Activated CD8-positive, alpha-beta T cell treated with anti-CD3 and anti-CD28 coated beads, Interleukin-2, amount 10 ng/mL, durations not matched to agents 7 days and 5 days (primary cell): ENCODE data around the gene MINDY3. TPM values are rescaled to one million over a fixed set of nuclear protein-coding genes. Genes with fewer than 3 reads are reported as not detected.
"Not testable (repeated sequence)": the region's sequence is repeated elsewhere in the genome, so short reads cannot be mapped to it uniquely, and the experiment has no call there.

Experiments
- ATAC-seq: fragments of 150-1000 bp; cut with Tn5 transposase; one replicate; pipeline ENCODE4 v1.10.0; 2021; ENCODE audit warnings: moderate library complexity
- CTCF ChIA-PET: fragments of 350-600 bp; sonication (Branson Sonifier 250); formaldehyde crosslinking; loops from one replicate; lab custom pipeline; 2021; ENCODE audit warnings: antibody characterized with exemption; lab: Charles Lee
- POLR2A ChIA-PET: fragments of 350-600 bp; sonication (Branson Sonifier 250); formaldehyde crosslinking; loops from one replicate; lab custom pipeline; 2021; ENCODE audit warnings: antibody characterized with exemption; lab: Charles Lee
- DNase-seq: peaks from one replicate; pipeline ENCODE4 v3.0.0-alpha.2; 2020
- H3K27ac Mint-ChIP-seq: one replicate; pipeline ENCODE4 v1.8.0; 2021; ENCODE audit warnings: mild to moderate bottlenecking, mixed read lengths
- H3K27me3 Mint-ChIP-seq: one replicate; pipeline ENCODE4 v1.8.0; 2021; ENCODE audit warnings: low read depth, mixed read lengths
- H3K36me3 Mint-ChIP-seq: one replicate; pipeline ENCODE4 v1.8.0; 2021; ENCODE audit warnings: low read depth, mixed read lengths
- H3K4me1 Mint-ChIP-seq: one replicate; pipeline ENCODE4 v1.8.0; 2021; ENCODE audit warnings: low read depth, mixed read lengths
- H3K4me3 Mint-ChIP-seq: one replicate; pipeline ENCODE4 v1.8.0; 2021; ENCODE audit warnings: mild to moderate bottlenecking, mixed read lengths
- H3K9me3 Mint-ChIP-seq: one replicate; pipeline ENCODE4 v1.8.0; 2022; ENCODE audit warnings: mixed read lengths; ENCODE audit not compliant: insufficient read depth
- total RNA-seq, 2 experiments: library from RNA; stranded (reverse); gene quantifications; one replicate each; pipeline ENCODE4 v1.2.3, GENCODE V29; 2021

The MINDY3 gene
- total RNA-seq = 10 to 100 TPM; 16.5 to 17.9 TPM

- H3K9me3 Mint-ChIP-seq = no peaks in the 10 kb centered on the region
- peaks cover 9% of the 10 kb centered on the region for H3K27me3 Mint-ChIP-seq
- H3K36me3 Mint-ChIP-seq = peaks cover 17% of the 10 kb centered on the region
- peak; percentile 94 for ATAC-seq
- H3K4me1 Mint-ChIP-seq = peaks cover 24% of the 10 kb centered on the region
- ChIA-PET CTCF (interaction anchor here (1.1 to 1.5 kb wide), 3 partner anchors 17 to 917 kb away, joined by 3 to 6 read pairs (median 3); no protein-coding TSS in a partner anchor), POLR2A (interaction anchor here (0.5 to 1.5 kb wide), 4 partner anchors 29 to 578 kb away, joined by 3 read pairs; partner anchors contain the start of gene PTER)
- peak within 1 kb of the TSS; percentile 95 for H3K27ac Mint-ChIP-seq
- H3K4me3 Mint-ChIP-seq = peak within 1 kb of the TSS; percentile 97
- DNase-seq = peak; percentile 89
Observed at GRCh38 chr10:15859906-15860691, at the start of gene MINDY3. Gene MINDY3 (minus strand): TSS chr10:15860507. CDS start chr10:15860299, 208 bp downstream.

- peaks cover 11% of the 10 kb centered on the region for H3K27me3 Mint-ChIP-seq
- CTCF ChIA-PET = interaction anchor here (0.7 to 2.0 kb wide), 31 partner anchors 10 to 916 kb away, joined by 3 to 12 read pairs (median 4); partner anchors contain the start of genes MINDY3, PTER and RSU1
- no peak overlapping the region for H3K4me3 Mint-ChIP-seq
- POLR2A ChIA-PET = no interaction called here
- no peak for DNase-seq
- no peak overlapping the region for H3K27ac Mint-ChIP-seq
- H3K9me3 Mint-ChIP-seq = no peaks in the 10 kb centered on the region
- ATAC-seq = no peak
- no peaks in the 10 kb centered on the region for H3K36me3 Mint-ChIP-seq
- H3K4me1 Mint-ChIP-seq = no peaks in the 10 kb centered on the region
Observed at GRCh38 chr10:15901889-15902288, 41.6 kb upstream of the MINDY3 start.

- H3K4me3 Mint-ChIP-seq = no peak overlapping the region
- DNase-seq = no peak
- H3K36me3 Mint-ChIP-seq = no peaks in the 10 kb centered on the region
- no peak overlapping the region for H3K27ac Mint-ChIP-seq
- no peak for ATAC-seq
- POLR2A ChIA-PET = no interaction called here
- no peaks in the 10 kb centered on the region for H3K4me1 Mint-ChIP-seq
- no peaks in the 10 kb centered on the region for H3K9me3 Mint-ChIP-seq
- CTCF ChIA-PET = no interaction called here
- peaks cover 11% of the 10 kb centered on the region for H3K27me3 Mint-ChIP-seq
Observed at GRCh38 chr10:15898046-15898445, 37.7 kb upstream of the MINDY3 start.

DNA sequence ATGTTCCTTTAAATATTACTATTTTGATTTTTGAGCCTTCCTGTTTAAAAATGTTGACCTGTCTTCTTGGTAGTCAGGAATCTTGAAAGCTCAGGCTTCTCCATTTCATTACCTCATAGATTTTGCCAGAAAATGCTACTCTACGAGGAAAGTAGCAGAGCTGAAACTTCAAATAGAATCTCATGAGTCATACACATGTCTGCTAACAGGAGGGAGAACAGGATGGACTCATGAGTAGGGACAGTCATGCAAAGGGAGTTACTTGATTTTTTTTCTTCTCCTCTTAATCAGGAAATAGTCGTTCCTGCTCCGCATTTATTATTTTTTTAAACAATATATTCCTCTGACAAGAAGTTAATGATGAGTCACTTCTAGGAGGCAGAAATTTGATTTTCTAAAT lies 37.0 kb upstream of the MINDY3 start:
- DNase-seq (no peak), ATAC-seq (no peak)
- H3K36me3 Mint-ChIP-seq = no peaks in the 10 kb centered on the region
- CTCF ChIA-PET = no interaction called here
- H3K4me1 Mint-ChIP-seq = no peaks in the 10 kb centered on the region
- peaks cover 18% of the 10 kb centered on the region for H3K27me3 Mint-ChIP-seq
- POLR2A ChIA-PET = no interaction called here
- no peaks in the 10 kb centered on the region for H3K9me3 Mint-ChIP-seq
- no peak overlapping the region for H3K4me3 Mint-ChIP-seq
- H3K27ac Mint-ChIP-seq = no peak overlapping the region

- DNase-seq = no peak
- ATAC-seq = no peak
- Mint-ChIP-seq H3K36me3 (no peaks in the 10 kb centered on the region), H3K27ac (no peak overlapping the region), H3K4me1 (no peaks in the 10 kb centered on the region), H3K4me3 (no peak overlapping the region), H3K9me3 (no peaks in the 10 kb centered on the region), H3K27me3 (peaks cover 19% of the 10 kb centered on the region)
- ChIA-PET POLR2A (no interaction called here), CTCF (no interaction called here)
Observed at GRCh38 chr10:15896654-15897053, 36.3 kb upstream of the MINDY3 start.

DNA sequence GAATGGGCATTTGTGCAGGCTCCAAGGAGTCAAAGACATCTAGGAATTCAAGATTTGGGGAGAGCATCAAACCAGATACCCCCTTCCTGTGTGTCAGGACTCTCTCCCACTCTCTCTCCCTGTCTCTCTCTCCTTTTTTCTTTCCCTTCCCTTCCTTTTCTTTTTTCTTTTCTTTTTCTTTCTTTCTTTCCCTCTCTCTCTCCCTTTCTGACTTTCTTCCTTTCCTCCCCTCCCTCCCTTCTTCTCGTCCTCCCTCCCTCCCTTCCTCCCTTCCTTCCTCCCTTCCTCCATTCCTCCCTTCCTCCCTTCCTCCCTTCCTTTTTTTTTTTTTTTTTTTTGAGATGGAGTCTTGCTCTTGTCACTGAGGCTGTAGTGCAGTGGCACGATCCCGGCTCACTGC lies 24.1 kb upstream of the MINDY3 start:
- peaks cover 9% of the 10 kb centered on the region for H3K27me3 Mint-ChIP-seq
- ChIA-PET CTCF (no interaction called here), POLR2A (no interaction called here)
- DNase-seq (no peak), ATAC-seq (no peak)
- H3K36me3 Mint-ChIP-seq = no peaks in the 10 kb centered on the region
- no peaks in the 10 kb centered on the region for H3K9me3 Mint-ChIP-seq
- no peak overlapping the region for H3K27ac Mint-ChIP-seq
- H3K4me1 Mint-ChIP-seq = no peaks in the 10 kb centered on the region
- H3K4me3 Mint-ChIP-seq = no peak overlapping the region

- H3K36me3 Mint-ChIP-seq = no peaks in the 10 kb centered on the region
- H3K9me3 Mint-ChIP-seq = no peaks in the 10 kb centered on the region
- no peak overlapping the region for H3K4me3 Mint-ChIP-seq
- ATAC-seq = no peak
- no peak overlapping the region for H3K27ac Mint-ChIP-seq
- peaks cover 8% of the 10 kb centered on the region for H3K27me3 Mint-ChIP-seq
- ChIA-PET POLR2A (no interaction called here), CTCF (interaction anchor here (1.5 kb wide), 1 partner anchor 21 kb away, joined by 3 read pairs; no protein-coding TSS in a partner anchor)
- DNase-seq = no peak
- no peaks in the 10 kb centered on the region for H3K4me1 Mint-ChIP-seq
Observed at GRCh38 chr10:15881542-15881941, 21.2 kb upstream of the MINDY3 start.

DNA sequence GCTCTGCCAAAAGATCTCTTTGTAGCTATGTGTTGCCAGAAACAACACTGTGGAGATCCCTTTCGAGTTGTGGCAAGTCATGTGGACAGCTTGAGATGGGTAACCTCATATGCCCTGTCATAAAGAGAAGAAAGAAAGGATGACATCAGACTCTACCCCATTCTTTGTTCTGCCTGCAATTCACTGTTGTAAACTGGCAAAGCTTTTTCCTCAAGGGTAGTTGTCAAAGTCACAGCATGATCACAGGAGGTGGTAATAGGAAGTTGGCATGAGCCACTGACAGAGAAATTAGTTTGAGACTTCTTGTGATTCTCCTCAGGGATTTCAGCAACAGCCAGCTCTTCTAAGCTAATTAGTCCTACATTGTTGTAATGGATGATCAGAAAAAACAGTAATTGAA lies 19.4 kb upstream of the MINDY3 start:
- Mint-ChIP-seq H3K4me3 (no peak overlapping the region), H3K36me3 (no peaks in the 10 kb centered on the region), H3K9me3 (no peaks in the 10 kb centered on the region), H3K27me3 (peaks cover 26% of the 10 kb centered on the region), H3K27ac (no peak overlapping the region), H3K4me1 (no peaks in the 10 kb centered on the region)
- CTCF ChIA-PET = interaction anchor here (0.6 to 0.8 kb wide), 4 partner anchors 23 to 930 kb away, joined by 3 to 5 read pairs (median 3); no protein-coding TSS in a partner anchor
- POLR2A ChIA-PET = no interaction called here
- ATAC-seq = no peak
- no peak for DNase-seq

- ATAC-seq (no peak), DNase-seq (no peak)
- H3K4me3 Mint-ChIP-seq = no peak overlapping the region
- CTCF ChIA-PET = interaction anchor here (0.6 to 0.8 kb wide), 4 partner anchors 23 to 930 kb away, joined by 3 to 5 read pairs (median 3); no protein-coding TSS in a partner anchor
- H3K9me3 Mint-ChIP-seq = no peaks in the 10 kb centered on the region
- H3K27me3 Mint-ChIP-seq = peaks cover 32% of the 10 kb centered on the region
- no peaks in the 10 kb centered on the region for H3K36me3 Mint-ChIP-seq
- POLR2A ChIA-PET = no interaction called here
- H3K27ac Mint-ChIP-seq = no peak overlapping the region
- H3K4me1 Mint-ChIP-seq = no peaks in the 10 kb centered on the region
Observed at GRCh38 chr10:15879058-15879457, 18.8 kb upstream of the MINDY3 start.

DNA sequence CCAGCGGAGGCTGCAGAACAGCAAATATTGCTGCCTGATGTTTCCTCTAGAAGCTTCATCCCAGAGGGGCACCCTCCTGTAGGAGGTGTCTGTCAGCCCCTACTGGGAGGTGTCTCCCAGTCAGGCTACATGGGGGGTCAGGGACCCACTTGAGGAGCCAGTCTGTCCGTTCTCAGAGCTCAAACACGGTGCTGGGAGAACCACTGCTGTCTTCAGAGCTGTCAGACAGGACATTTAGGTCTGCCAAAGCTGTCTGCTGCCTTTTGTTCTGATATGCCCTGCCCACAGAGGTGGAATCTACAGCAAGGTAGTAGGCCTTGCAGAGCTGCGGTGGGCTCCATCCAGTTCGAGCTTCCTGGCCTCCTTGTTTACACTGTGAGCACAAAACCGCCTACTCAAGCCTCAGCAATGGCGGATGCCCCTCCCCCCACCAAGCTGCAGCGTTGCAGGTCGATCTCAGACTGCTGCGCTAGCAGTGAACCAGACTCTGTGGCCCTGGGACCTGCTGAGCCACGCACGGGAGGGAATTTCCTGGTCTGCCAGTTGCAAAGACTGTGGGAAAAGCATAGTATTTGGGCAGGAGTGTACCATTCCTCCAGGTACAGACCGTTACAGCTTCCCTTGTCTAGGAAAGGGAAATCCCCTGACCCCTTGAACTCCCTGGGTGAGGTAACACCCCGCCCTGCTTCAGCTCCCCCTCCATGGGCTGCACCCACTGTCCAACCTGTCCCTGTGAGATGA lies 17.7 kb upstream of the MINDY3 start:
- ChIA-PET POLR2A (no interaction called here), CTCF (interaction anchor here (0.9 to 1.0 kb wide), 2 partner anchors 11 to 25 kb away, joined by 3 to 4 read pairs; no protein-coding TSS in a partner anchor)
- ATAC-seq = no peak
- no peaks in the 10 kb centered on the region for H3K36me3 Mint-ChIP-seq
- H3K4me3 Mint-ChIP-seq = no peak overlapping the region
- H3K4me1 Mint-ChIP-seq = no peaks in the 10 kb centered on the region
- H3K27ac Mint-ChIP-seq = no peak overlapping the region
- peaks cover 31% of the 10 kb centered on the region for H3K27me3 Mint-ChIP-seq
- DNase-seq = no peak
- peaks cover 4% of the 10 kb centered on the region for H3K9me3 Mint-ChIP-seq

DNA sequence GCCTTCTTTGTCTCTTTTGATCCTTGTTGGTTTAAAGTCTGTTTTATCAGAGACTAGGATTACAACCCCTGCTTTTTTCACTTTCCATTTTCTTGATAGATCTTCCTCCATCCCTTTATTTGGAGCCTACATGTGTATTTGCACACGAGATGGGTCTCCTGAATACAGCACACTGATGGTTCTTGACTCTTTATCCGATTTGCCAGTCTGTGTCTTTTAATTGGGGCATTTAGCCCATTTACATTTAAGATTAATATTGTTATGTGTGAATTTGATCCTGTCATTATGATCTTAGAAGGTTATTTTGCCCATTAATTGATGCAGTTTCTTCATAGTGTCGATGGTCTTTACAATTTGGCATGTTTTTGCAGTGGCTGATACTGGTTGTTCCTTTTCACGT lies 16.0 kb upstream of the MINDY3 start:
- DNase-seq, H3K27ac Mint-ChIP-seq, H3K9me3 Mint-ChIP-seq, CTCF ChIA-PET, H3K4me1 Mint-ChIP-seq, POLR2A ChIA-PET, H3K36me3 Mint-ChIP-seq, ATAC-seq, H3K4me3 Mint-ChIP-seq: not testable (repeated sequence)
- peaks cover 30% of the 10 kb centered on the region for H3K27me3 Mint-ChIP-seq

DNA sequence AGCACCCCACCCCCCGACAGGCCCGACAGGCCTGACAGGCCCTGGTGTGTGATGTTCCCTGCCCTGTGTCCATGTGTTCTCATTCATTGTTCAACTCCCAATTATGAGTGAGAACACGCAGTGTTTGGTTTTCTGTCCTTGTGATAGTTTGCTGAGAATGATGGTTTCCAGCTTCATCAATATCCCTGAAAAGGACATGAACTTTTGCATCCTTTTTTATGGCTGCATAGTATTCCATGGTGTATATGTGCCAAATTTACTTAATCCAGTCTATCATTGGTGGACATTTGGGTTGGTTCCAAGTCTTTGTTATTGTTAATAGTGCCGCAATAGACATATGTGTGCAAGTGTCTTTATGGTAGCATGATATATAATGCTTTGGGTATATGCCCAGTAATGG lies 12.3 kb upstream of the MINDY3 start:
- POLR2A ChIA-PET, H3K4me3 Mint-ChIP-seq, ATAC-seq, H3K27ac Mint-ChIP-seq, H3K36me3 Mint-ChIP-seq, H3K9me3 Mint-ChIP-seq, CTCF ChIA-PET, H3K4me1 Mint-ChIP-seq, DNase-seq: not testable (repeated sequence)
- peaks cover 47% of the 10 kb centered on the region for H3K27me3 Mint-ChIP-seq
